GM18909 (cell line): ENCODE data around the gene ZNF324.
A peak's percentile ranks its signal among the peaks of the same experiment; 100 is the strongest.
"Not testable (repeated sequence)": the region's sequence is repeated elsewhere in the genome, so short reads cannot be mapped to it uniquely, and the experiment has no call there.

ENCODE experiments used
- ATAC-seq: cut with Tn5 transposase; IDR thresholded peaks from one replicate; pipeline ENCODE4 v1.9.1; 2021; ENCODE audit warnings: mild to moderate bottlenecking; ENCODE audit not compliant: unreplicated experiment, poor library complexity

Gene ZNF324

DNA sequence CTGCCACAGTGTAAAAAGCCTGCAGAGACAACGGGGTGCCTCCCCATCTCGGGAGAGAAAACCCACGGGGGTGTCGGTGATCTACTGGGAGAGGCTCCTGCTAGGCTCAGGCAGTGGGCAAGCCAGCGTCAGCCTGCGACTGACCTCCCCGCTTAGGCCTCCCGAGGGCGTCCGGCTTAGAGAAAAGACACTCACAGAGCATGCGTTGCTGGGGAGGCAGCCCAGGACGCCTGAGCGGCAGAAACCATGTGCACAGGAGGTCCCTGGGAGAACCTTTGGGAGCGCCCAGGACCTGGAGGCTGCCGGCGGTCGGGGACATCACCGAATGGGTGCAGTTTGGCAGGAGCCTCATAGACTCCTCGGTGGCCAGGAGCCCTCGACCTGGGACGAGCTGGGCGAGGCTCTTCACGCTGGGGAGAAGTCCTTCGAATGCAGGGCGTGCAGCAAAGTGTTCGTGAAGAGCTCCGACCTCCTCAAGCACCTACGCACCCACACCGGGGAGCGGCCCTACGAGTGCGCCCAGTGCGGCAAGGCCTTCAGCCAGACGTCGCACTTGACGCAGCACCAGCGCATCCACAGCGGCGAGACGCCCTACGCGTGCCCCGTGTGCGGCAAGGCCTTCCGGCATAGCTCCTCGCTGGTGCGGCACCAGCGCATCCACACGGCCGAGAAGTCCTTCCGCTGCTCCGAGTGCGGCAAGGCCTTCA is 4.1 kb downstream of the ZNF324 start:
- not testable (repeated sequence) for ATAC-seq

DNA sequence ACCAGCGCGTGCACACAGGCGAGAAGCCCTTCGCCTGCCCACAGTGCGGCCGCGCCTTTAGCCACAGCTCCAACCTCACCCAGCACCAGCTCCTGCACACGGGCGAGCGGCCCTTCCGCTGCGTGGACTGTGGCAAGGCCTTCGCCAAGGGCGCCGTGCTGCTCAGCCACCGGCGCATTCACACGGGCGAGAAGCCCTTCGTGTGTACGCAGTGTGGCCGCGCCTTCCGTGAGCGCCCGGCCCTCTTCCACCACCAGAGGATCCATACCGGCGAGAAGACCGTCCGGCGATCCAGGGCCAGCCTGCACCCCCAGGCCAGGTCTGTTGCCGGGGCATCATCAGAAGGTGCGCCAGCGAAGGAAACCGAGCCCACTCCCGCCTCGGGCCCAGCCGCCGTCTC is 4.9 kb downstream of the ZNF324 start:
- no peak for ATAC-seq

- ATAC-seq, result no peak
Measured at GRCh38 chr19:58473775-58474174, 6.9 kb downstream of the ZNF324 start.

GRCh38 chr19:58474291-58474996 is 7.6 kb downstream of the ZNF324 start:
- no peak for ATAC-seq

GRCh38 chr19:58474997-58475713 is 8.3 kb downstream of the ZNF324 start:
- no peak for ATAC-seq

DNA sequence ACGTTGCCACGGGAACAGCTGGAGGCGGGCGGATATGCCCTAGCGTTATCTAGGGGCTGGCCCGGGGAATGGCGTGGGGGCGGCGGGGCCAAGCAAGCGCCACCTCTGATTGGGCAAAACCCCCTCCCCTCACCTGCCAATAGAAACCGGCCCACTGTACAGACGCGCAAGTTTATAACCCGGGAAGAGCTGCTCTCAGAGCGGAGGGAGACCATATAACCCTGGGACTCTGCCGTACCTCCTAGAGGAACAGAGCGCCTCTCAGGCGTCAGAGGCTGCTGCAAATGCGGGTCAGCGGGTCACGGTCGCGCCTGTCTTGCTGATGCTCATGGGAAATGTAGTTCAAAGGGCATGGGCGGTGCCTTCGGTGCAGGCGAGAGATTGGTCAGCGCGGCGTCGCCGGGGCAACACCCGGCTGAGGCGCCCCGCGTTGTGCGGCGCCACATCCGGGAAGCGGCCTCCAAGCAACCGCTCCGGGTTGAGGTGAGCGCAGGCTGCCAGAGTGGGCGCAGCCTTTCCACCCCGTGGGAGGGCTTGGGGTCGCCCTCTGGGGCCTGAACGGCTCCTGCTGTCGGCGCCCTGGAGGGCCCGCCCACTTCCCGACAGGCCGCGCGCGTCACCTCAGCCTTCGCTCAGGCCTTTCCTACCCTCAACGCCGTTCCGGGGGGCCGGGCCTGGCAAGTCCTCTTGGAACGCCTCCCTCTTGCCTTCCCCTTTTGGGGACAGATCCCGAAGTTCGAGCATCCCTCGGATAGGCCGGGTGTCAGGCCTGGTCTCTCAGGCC is 9.0 kb downstream of the ZNF324 start, which contains the start of gene ZNF446:
Gene ZNF446, plus strand, starts transcription at position 639 of the 784 bp plus-strand sequence. CDS start 867 bp downstream, outside the sequence.
- peak; percentile 85 for ATAC-seq

- ATAC-seq, result no peak
Measured at GRCh38 chr19:58476498-58477015, 9.7 kb downstream of the ZNF324 start.

DNA sequence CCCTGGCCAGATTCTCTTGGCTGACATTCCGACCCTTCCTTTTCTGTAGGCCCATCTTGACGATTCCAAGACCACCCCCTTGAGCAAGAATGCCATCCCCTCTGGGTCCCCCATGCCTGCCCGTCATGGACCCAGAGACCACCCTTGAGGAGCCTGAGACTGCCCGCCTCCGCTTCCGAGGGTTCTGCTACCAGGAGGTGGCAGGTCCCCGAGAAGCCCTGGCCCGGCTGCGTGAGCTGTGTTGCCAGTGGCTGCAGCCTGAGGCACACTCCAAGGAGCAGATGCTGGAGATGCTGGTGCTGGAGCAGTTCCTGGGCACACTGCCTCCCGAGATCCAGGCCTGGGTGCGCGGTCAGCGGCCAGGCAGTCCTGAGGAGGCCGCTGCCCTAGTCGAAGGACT is 10.2 kb downstream of the ZNF324 start:
- no peak for ATAC-seq

GRCh38 chr19:58477871-58478270 is 11.0 kb downstream of the ZNF324 start:
- no peak for ATAC-seq

GRCh38 chr19:58479303-58479702 is 12.4 kb downstream of the ZNF324 start:
- no peak for ATAC-seq

GRCh38 chr19:58479736-58480480 is 13.0 kb downstream of the ZNF324 start:
- ATAC-seq, result no peak

- ATAC-seq, result no peak
Measured at GRCh38 chr19:58480481-58480830, 13.6 kb downstream of the ZNF324 start.

DNA sequence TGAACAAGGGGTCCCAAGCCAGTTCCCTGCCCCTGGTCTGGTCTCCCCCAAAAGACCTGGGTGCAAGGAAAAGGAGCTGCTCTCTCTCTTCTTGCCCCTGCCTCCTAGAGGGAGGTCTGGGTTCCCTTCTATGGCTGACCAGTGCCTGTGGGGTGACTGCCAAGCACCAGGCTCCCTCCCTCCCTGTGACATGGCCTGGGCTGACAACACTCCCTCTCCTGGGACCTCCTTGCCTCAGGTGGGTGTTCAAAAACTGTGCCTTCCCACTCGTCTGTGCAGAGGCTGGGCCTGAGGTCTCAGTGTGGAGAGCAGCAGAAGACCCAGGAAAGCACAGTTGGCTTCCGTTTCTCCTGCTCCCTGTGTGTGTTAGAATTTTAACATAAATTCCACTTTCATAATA is 14.0 kb downstream of the ZNF324 start:
- no peak for ATAC-seq

DNA sequence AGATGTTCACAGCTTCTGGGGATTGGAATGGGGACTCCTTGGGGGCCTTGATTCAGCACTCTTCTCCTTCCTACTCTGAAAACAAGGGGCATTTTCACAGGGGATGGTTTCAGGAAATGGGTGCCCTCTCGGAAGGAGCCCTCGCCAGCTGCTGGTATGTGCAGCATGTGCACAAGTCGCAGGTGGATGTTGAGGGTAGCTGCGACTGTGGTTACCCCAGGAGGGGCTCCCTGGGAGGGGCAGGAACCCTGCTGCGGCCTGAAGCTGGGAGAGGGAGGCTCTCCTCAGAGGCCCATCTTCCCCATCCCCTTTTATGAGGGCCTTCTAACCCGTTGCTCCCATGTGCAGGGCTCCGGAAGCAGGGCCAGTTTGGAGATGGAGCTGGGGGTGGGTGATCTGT is 15.5 kb downstream of the ZNF324 start:
- no peak for ATAC-seq

- no peak for ATAC-seq
Measured at GRCh38 chr19:58483776-58484175, 16.9 kb downstream of the ZNF324 start.

DNA sequence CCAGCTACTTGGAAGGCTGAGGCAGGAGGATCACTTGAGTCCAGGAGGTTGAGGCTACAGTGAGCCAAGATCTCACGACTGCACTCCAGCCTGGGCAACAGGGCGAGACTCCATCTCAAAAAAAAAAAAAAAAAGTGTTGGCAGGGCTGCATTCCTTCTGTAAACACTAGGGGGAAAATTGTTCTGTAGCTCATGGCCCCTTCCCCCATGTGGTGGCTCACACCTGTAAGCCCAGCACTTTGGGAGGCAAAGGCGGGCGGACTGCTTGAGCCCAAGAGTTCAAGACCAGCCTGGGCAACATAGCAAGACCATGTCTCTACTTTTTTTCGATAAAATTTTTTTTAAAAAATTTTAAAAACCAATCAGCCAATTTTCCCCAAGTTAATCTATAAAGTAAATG is 17.5 kb downstream of the ZNF324 start:
- ATAC-seq, result not testable (repeated sequence)

DNA sequence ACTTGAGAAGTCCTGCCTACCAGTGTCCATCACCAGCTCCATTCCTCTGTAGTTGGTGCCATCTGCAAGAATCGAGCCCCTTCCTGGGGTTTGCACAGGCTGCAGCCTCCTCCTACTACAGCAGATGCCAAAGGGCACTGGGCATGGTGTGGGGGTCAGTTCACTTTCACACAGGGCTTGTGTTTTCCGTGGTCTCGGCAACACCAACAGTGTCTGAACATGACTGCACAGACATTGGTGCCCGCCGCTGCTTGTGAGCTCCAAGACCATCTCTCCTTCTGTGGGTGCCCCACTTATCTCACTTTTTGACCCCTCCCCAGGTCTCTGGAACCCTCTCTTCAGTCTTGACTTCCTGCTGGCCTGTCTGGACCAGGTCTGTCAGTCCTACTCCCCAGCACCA is 24.5 kb downstream of the ZNF324 start:
- ATAC-seq, result no peak

DNA sequence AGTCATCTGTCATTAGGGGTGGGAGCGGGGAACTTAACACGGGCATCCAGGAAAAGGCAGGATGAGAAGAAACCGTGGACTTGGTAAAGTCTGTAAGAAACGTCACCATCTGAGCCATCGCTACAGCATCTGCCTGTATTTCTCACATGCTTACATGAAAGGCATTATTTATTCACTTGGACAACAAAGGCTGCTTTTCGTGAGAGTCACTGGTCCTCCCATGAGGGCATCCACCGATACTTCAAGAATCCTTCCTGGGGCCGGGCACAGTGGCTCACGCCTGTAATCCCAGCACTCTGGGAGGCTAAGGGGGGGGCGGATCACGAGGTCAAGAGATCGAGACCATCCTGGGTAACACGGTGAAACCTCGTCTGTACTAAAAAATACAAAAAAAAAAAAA is 25.4 kb downstream of the ZNF324 start:
- no peak for ATAC-seq

DNA sequence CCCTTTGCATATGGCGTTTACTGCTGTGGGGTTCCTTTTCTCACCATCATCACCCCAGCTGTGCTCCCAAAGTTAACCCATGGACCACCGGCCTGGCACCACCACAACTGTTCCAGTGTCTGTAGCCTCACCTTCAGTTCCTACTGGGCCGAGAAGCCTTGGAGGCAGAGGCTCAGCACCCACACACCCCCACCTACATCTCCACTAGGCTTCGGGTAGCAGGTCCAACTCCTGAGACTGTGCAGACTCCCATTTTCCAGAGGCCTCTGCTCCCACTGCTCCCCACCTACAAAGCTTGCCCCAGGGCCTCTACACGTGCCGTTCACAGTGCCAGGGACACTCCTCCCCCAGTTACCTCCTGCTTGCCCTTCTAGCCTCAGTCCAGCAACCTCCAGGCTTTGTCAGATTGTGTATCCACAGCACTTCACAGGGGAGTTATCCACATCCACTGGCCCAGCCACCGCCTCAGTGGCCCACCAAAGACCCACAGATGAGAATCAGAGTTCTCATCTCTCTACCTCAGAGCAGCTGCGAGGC is 30.8 kb downstream of the ZNF324 start:
- no peak for ATAC-seq
